Femur (tissue), 1 donor: ENCODE results near the gene DDX11.
"Not testable (repeated sequence)": the region's sequence is repeated elsewhere in the genome, so short reads cannot be mapped to it uniquely, and the experiment has no call there.

Source experiments
- DNase-seq: peaks from one replicate; pipeline ENCODE4 v3.0.0-alpha.2; 2017

DDX11 gene

DNA sequence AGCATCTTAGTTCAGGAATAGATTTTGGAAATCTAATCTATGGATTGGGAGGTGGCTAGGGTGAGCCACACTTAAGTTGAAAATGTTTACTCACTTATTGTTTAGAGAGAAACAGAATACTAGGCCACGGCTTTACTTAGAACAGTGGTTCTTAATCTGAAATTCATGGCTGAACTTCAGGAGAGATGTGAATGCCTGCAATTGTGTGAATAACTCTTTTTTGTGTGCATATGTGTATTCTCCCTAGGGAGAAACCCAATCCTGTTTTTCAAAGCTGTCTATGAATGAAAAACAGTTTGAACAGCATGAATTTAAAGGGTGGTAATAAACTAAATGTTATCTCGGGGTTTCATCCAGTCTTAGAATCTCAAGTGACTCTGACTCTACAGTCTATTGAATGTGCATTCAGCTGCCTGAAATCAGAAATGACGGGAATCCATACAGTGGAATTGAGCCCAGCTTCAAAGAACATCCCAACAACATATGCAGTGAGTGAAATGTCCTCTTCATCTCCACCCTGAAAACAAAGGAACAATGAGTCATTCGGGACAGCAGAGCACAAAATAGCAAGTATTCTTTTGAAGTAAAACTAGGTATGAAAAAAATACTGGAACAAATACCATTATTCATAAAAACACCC lies 53.7 kb downstream of the DDX11 start:
- not testable (repeated sequence) for DNase-seq

DNA sequence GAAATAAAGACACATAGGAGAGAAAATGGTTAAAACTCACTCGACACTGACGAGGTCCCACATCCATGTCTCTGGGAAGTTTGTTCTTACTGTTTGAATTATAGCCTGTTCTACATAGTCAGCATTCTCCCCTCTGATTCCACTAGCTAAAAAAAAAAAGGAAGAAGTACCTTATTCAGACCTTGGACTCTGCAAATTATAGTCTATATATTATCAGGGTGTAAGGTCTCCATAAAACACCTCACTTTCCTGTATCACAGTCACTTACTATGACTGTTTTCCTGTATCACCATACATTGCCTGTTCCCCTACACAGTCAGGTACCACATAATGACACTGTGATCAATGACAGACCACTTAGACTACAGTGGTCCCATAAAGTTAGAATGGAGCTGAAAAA lies 62.9 kb downstream of the DDX11 start:
- not testable (repeated sequence) for DNase-seq

DNA sequence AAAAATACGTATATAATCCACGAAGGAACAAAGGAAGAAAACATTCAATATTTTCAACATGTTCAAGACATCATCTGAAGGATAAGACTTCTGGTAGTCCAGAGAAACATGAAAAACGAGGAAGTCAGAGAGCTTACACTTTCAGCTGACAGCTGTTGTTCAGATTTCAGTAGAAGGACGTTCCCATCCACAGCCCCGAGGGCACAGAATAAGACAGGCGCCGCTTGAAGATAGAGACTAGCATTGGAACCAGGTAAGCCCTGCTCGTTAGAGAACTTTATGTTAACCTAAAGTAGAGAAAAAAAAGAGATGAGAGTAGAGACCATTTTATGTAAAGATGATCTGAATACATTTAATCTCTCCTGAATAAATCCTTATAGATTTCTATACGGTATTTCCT lies 71.1 kb downstream of the DDX11 start:
- DNase-seq, result not testable (repeated sequence)

DNA sequence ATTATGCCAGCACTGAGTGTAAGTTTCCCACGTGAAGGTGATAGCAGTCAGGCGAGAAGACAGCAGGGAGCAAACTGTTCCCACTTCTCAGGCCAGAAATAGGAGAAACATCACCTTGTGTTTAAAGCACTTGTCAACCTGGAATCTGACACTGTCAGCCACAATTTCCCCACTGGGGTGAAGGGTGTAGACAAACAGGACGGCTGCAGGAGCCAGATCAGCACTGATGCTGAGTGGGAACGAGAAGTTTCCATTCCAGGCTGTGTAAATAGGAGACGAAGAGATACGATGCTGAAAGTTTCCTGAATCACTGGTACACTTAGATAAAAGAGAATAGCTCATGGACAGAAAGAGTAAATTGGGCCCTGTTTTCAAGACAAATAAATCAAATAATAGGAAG lies 71.6 kb downstream of the DDX11 start:
- DNase-seq, result not testable (repeated sequence)

DNA sequence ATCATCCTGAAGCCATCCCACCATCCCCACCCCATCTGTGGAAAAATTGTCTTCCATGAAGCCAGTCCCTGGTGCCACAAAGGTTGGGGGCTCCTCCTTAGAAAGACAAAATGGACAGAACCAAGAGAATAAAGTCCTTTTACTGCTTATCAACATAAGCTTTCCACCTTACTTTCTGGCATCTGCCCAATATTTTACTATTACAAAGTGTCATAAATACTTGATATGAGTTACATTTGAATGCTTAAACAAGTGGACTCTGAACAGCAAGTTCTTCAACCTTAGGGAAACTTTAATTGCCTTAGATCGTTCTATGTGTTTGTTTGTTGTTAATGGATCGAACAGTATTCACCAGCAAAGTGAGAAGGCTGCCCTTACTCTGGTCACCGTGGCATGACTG lies 73.8 kb downstream of the DDX11 start:
- DNase-seq, result not testable (repeated sequence)

DNA sequence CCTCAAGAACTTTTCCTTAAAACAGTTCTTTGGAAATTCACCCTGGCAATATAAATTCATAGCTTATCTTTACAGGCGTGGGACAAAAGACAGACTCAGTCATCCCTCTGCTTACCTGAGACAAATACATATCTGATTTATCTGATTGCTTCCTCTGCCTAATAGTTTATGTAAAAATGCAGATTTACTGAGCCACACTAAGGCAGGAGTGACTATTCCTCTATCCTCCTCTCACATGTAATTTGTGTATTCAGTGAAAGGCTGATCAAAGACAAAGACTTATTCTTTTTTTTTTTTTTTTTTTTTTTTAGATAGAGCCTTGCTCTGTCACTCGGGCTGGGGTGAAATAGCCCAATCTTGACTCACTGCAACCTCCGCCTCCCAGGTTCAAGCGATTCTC lies 77.1 kb downstream of the DDX11 start:
- not testable (repeated sequence) for DNase-seq
